MM.1S (cell line): Measurements from ENCODE around the gene EIF3M.
"Not testable (repeated sequence)": the region's sequence is repeated elsewhere in the genome, so short reads cannot be mapped to it uniquely, and the experiment has no call there.

ENCODE experiments used
- DNase-seq: peaks from one replicate; pipeline ENCODE4 v3.0.0-alpha.2; 2015
- H2AFZ ChIP-seq: fragments of 300-600 bp; sonication (generic); 2 replicates; pipeline ENCODE4 v1.6.0; 2016; ENCODE audit warnings: antibody characterized with exemption, low read length
- H3F3A ChIP-seq: fragments of 300-600 bp; sonication (generic); 2 replicates; pipeline ENCODE4 v1.6.1; 2016; ENCODE audit warnings: mild to moderate bottlenecking, antibody characterized with exemption, low read length, moderate library complexity, mixed read lengths; ENCODE audit not compliant: insufficient read depth
- H3K27ac ChIP-seq: fragments of 300-600 bp; sonication (generic); 2 replicates; pipeline ENCODE4 v1.5.1; 2016; ENCODE audit warnings: mild to moderate bottlenecking, low read length
- H3K27me3 ChIP-seq: fragments of 300-600 bp; sonication (generic); replicated peaks from 2 replicates; pipeline ENCODE4 v1.6.0; 2016; ENCODE audit warnings: low read length; ENCODE audit not compliant: insufficient read depth
- H3K36me3 ChIP-seq: fragments of 300-600 bp; sonication (generic); replicated peaks from 2 replicates; pipeline ENCODE4 v1.6.1; 2016; ENCODE audit warnings: mild to moderate bottlenecking, low read length, mixed read lengths; ENCODE audit not compliant: insufficient read depth
- H3K4me1 ChIP-seq: fragments of 300-600 bp; sonication (generic); 2 replicates; pipeline ENCODE4 v1.6.1; 2016; ENCODE audit warnings: low read length, mixed read lengths
- H3K4me2 ChIP-seq: fragments of 300-600 bp; sonication (generic); 2 replicates; pipeline ENCODE4 v1.6.0; 2016; ENCODE audit warnings: low read depth, low read length
- H3K4me3 ChIP-seq: fragments of 300-600 bp; sonication (generic); 2 replicates; pipeline ENCODE4 v1.5.1; 2016; ENCODE audit warnings: low read length, mixed read lengths
- H3K79me2 ChIP-seq: fragments of 300-600 bp; sonication (generic); 2 replicates; pipeline ENCODE4 v1.6.1; 2016; ENCODE audit warnings: mixed run types, low read length, mixed read lengths
- H3K9ac ChIP-seq: fragments of 300-600 bp; sonication (generic); 2 replicates; pipeline ENCODE4 v1.6.1; 2016; ENCODE audit warnings: low read length, mixed read lengths
- H3K9me2 ChIP-seq: fragments of 300-600 bp; sonication (generic); replicated peaks from 2 replicates; pipeline ENCODE4 v1.6.1; 2016; ENCODE audit warnings: mild to moderate bottlenecking, low read length, mixed read lengths; ENCODE audit not compliant: insufficient read depth
- H3K9me3 ChIP-seq: fragments of 300-600 bp; sonication (generic); replicated peaks from 2 replicates; pipeline ENCODE4 v1.6.1; 2016; ENCODE audit warnings: mild to moderate bottlenecking, low read length, mixed read lengths; ENCODE audit not compliant: insufficient read depth
- H4K20me1 ChIP-seq: fragments of 300-600 bp; sonication (generic); 2 replicates; pipeline ENCODE4 v1.6.1; 2016; ENCODE audit warnings: mild to moderate bottlenecking, low read length, moderate library complexity, mixed read lengths; ENCODE audit not compliant: insufficient read depth
- EZH2 ChIP-seq: fragments of 300-600 bp; sonication (generic); optimal IDR thresholded peaks from 2 replicates; pipeline ENCODE3; 2017; ENCODE audit warnings: low read depth, mild to moderate bottlenecking, antibody characterized with exemption, low read length, mixed read lengths
- EZH2phosphoT487 ChIP-seq: fragments of 300-600 bp; sonication (generic); IDR thresholded peaks from 2 replicates; pipeline ENCODE4 v1.6.1; 2018; ENCODE audit warnings: antibody characterized with exemption, low read length
- TF ChIP-seq, protein P1 (sequence below): fragments of 300-600 bp; sonication (generic); IDR thresholded peaks from 2 replicates; pipeline ENCODE4 v1.5.1; 2016; ENCODE audit warnings: antibody characterized with exemption, low read length, mixed read lengths

The EIF3M gene

DNA sequence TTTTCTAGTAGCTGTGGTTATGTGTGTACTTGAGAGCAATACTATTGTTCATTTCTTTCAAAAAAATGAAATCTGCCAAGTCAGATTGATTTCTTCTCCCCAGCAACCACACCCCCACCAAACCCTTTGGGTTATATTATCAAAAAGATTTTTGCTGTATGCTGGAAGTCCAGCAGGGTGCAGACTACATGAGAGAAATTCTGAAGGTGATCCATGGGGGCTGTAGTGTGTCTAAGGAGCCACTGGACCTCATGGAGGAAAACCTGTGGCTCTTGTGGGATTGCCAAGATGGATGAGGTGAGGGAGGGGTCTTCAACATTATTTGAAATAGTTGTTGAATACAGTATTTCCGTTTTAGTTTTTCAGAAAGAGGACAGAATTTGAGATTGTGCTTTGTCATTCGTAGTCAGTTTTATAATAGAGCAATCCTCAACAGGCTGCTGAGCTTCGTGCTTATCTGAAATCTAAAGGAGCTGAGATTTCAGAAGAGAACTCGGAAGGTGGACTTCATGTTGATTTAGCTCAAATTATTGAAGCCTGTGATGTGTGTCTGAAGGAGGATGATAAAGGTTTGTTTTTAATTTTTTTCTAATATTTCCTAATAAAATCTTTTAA lies 3.1 kb downstream of the EIF3M start:
- H3K4me1 ChIP-seq: peaks cover 7% of the 10 kb centered on the region
- H3K27ac ChIP-seq: no peak overlapping the region
- H3F3A ChIP-seq: no peaks in the 10 kb centered on the region
- TF ChIP-seq, protein P1, sequence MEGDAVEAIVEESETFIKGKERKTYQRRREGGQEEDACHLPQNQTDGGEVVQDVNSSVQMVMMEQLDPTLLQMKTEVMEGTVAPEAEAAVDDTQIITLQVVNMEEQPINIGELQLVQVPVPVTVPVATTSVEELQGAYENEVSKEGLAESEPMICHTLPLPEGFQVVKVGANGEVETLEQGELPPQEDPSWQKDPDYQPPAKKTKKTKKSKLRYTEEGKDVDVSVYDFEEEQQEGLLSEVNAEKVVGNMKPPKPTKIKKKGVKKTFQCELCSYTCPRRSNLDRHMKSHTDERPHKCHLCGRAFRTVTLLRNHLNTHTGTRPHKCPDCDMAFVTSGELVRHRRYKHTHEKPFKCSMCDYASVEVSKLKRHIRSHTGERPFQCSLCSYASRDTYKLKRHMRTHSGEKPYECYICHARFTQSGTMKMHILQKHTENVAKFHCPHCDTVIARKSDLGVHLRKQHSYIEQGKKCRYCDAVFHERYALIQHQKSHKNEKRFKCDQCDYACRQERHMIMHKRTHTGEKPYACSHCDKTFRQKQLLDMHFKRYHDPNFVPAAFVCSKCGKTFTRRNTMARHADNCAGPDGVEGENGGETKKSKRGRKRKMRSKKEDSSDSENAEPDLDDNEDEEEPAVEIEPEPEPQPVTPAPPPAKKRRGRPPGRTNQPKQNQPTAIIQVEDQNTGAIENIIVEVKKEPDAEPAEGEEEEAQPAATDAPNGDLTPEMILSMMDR: peak; percentile 35
- TF ChIP-seq EZH2: no peak
- no peak for TF ChIP-seq EZH2phosphoT487
- peaks cover 15% of the 10 kb centered on the region; the same call in 1 of the 2 replicates for H4K20me1 ChIP-seq
- H3K79me2 ChIP-seq: peaks cover 68% of the 10 kb centered on the region
- H3K36me3 ChIP-seq: peaks cover 17% of the 10 kb centered on the region; the same call in 1 of the 2 replicates
- no peak overlapping the region for H3K4me2 ChIP-seq
- H3K27me3 ChIP-seq: no peaks in the 10 kb centered on the region
- no peaks in the 10 kb centered on the region for H3K9me2 ChIP-seq
- DNase-seq: peak; percentile 22
- H3K9ac ChIP-seq: no peak overlapping the region
- H3K4me3 ChIP-seq: no peak overlapping the region
- H3K9me3 ChIP-seq: no peaks in the 10 kb centered on the region
- H2AFZ ChIP-seq: no peak overlapping the region

- H3K27me3 ChIP-seq: no peaks in the 10 kb centered on the region
- H3K36me3 ChIP-seq: peaks cover 23% of the 10 kb centered on the region; the same call in 1 of the 2 replicates
- no peak overlapping the region for H3K4me2 ChIP-seq
- no peak overlapping the region for H3K27ac ChIP-seq
- no peaks in the 10 kb centered on the region for H3K4me1 ChIP-seq
- no peaks in the 10 kb centered on the region for H3F3A ChIP-seq
- H3K4me3 ChIP-seq: no peak overlapping the region
- H3K9me3 ChIP-seq: no peaks in the 10 kb centered on the region
- H4K20me1 ChIP-seq: no peaks in the 10 kb centered on the region
- H3K79me2 ChIP-seq: peaks cover 23% of the 10 kb centered on the region
- no peak for DNase-seq
- TF ChIP-seq, protein P1: no peak
- no peak for TF ChIP-seq EZH2
- TF ChIP-seq EZH2phosphoT487: no peak
- no peak overlapping the region for H2AFZ ChIP-seq
- no peak overlapping the region for H3K9ac ChIP-seq
- no peaks in the 10 kb centered on the region for H3K9me2 ChIP-seq
These were observed 10.6 kb downstream of the EIF3M start for GRCh38 chr11:32594272-32594671.

DNA sequence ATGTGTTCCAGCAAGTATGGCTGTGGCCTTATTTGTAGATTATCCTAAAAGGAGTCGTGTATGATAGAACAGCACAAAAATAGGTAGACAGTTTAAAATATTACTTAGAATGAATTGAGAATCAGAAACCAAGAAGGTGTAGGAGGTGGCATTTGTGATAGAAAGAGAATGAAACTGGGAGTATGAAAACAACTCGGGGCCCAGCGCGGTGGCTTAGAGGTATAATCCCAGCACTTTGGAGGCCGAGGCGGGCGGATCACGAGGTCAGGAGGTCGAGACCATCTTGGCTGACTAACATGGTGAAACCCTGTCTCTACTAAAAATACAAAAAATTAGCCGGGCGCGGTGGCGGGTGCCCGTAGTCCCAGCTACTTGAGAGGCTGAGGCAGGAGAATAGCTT lies 12.5 kb downstream of the EIF3M start:
- not testable (repeated sequence) for DNase-seq, H3K4me1 ChIP-seq, H3K27ac ChIP-seq, H3K4me3 ChIP-seq, H2AFZ ChIP-seq, H3K9me3 ChIP-seq, H3K27me3 ChIP-seq, H3K9ac ChIP-seq, H3F3A ChIP-seq, H4K20me1 ChIP-seq, H3K4me2 ChIP-seq, H3K9me2 ChIP-seq
- Histone ChIP-seq H3K79me2 (peaks cover 10% of the 10 kb centered on the region; the same call in 1 of the 2 replicates), H3K36me3 (peaks cover 17% of the 10 kb centered on the region; the same call in 1 of the 2 replicates)

- Histone ChIP-seq H3K4me2 (no peak overlapping the region), H3K4me3 (no peak overlapping the region), H3F3A (no peaks in the 10 kb centered on the region), H3K79me2 (peaks cover 8% of the 10 kb centered on the region; the same call in 1 of the 2 replicates), H3K27ac (no peak overlapping the region), H2AFZ (no peak overlapping the region), H3K27me3 (no peaks in the 10 kb centered on the region), H3K4me1 (no peaks in the 10 kb centered on the region), H4K20me1 (no peaks in the 10 kb centered on the region), H3K36me3 (peaks cover 8% of the 10 kb centered on the region; the same call in 1 of the 2 replicates), H3K9ac (no peak overlapping the region), H3K9me2 (no peaks in the 10 kb centered on the region), H3K9me3 (no peaks in the 10 kb centered on the region)
- TF ChIP-seq, protein P1: no peak
- TF ChIP-seq EZH2phosphoT487 (no peak), EZH2 (no peak)
- no peak for DNase-seq
These were observed 14.3 kb downstream of the EIF3M start for GRCh38 chr11:32597921-32598320.
